Activated CD4-positive, alpha-beta T cell treated with anti-CD3 and anti-CD28 coated beads for 36 hours (primary cell): ENCODE data around the gene ZFAND3. TPM values are rescaled to one million over a fixed set of nuclear protein-coding genes. Genes with fewer than 3 reads are reported as not detected.

ENCODE experiments used
- ATAC-seq: fragments of 200-7000 bp; cut with Tn5 transposase; one replicate; pipeline ENCODE4 v1.10.0; 2021; ENCODE audit warnings: mild to moderate bottlenecking, moderate library complexity
- CTCF ChIA-PET: fragments of 350-600 bp; sonication (Branson Sonifier 250); formaldehyde crosslinking; loops from one replicate; lab custom pipeline; 2021; ENCODE audit warnings: antibody characterized with exemption; lab: Charles Lee
- POLR2A ChIA-PET: fragments of 350-600 bp; sonication (Branson Sonifier 250); formaldehyde crosslinking; loops from one replicate; lab custom pipeline; 2021; ENCODE audit warnings: antibody characterized with exemption, inconsistent platforms; lab: Charles Lee
- DNase-seq: peaks from one replicate; pipeline ENCODE4 v3.0.0-alpha.2; 2020
- H3K27ac Mint-ChIP-seq: one replicate; pipeline ENCODE4 v1.8.0; 2021; ENCODE audit warnings: mixed read lengths
- H3K27me3 Mint-ChIP-seq: one replicate; pipeline ENCODE4 v1.8.0; 2021; ENCODE audit warnings: mixed read lengths
- H3K36me3 Mint-ChIP-seq: one replicate; pipeline ENCODE4 v1.8.0; 2021; ENCODE audit warnings: low read depth, mixed read lengths
- H3K4me1 Mint-ChIP-seq: one replicate; pipeline ENCODE4 v1.8.0; 2021; ENCODE audit warnings: mixed read lengths
- H3K4me3 Mint-ChIP-seq: one replicate; pipeline ENCODE4 v1.8.0; 2021; ENCODE audit warnings: mild to moderate bottlenecking, moderate library complexity, mixed read lengths
- H3K9me3 Mint-ChIP-seq: one replicate; pipeline ENCODE4 v1.8.0; 2021; ENCODE audit warnings: low read depth, mixed read lengths
- intact Hi-C, 2 experiments: fragments of 100-400 bp; cut with DNase I in 1 of 2; cut with micrococcal nuclease in 1 of 2; formaldehyde crosslinking; loops; one replicate each; pipeline versions ENCODE4 v1.14.2 to v1.15.1; 2022 to 2024; cut with DNase I, micrococcal nuclease
- total RNA-seq, 2 experiments: library from RNA; stranded (reverse); gene quantifications; one replicate each; pipeline ENCODE4 v1.2.3, GENCODE V29; 2021

Gene ZFAND3
- total RNA-seq, 2 experiments from 2014 or later, result 34.5 to 47.8 TPM

DNA sequence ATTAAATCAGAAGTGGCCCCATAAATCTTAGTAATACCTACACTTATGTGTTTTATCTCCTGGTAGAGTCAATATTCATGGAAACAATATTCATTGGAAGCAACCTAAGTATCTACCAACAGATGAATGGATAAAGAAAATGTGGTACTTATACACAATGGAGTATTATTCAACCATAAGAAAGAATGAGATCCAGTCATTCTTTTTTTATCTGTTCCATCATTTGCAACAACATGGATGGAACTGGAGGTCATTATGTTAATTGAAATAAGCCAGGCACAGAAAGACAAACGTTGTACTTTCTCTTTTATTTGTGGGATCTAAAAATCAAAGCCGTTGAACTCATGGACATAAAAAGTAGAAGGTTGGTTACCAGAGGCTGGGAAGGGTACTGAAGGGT, 268.5 kb downstream of the ZFAND3 start:
- POLR2A ChIA-PET, result no interaction called here
- intact Hi-C loops, result no loop called here
- Mint-ChIP-seq H3K4me1 (no peaks in the 10 kb centered on the region), H3K27ac (no peak overlapping the region), H3K36me3 (peaks cover 41% of the 10 kb centered on the region), H3K27me3 (no peaks in the 10 kb centered on the region), H3K9me3 (no peaks in the 10 kb centered on the region), H3K4me3 (no peak overlapping the region)
- DNase-seq (no peak), ATAC-seq (no peak)
- CTCF ChIA-PET, result no interaction called here

GRCh38 chr6:38088829-38089228, 269.3 kb downstream of the ZFAND3 start:
- Mint-ChIP-seq H3K27ac (no peak overlapping the region), H3K9me3 (no peaks in the 10 kb centered on the region), H3K4me3 (no peak overlapping the region), H3K4me1 (no peaks in the 10 kb centered on the region), H3K27me3 (no peaks in the 10 kb centered on the region), H3K36me3 (peaks cover 35% of the 10 kb centered on the region)
- CTCF ChIA-PET, result interaction anchor here (0.5 to 0.9 kb wide), 2 partner anchors 28 to 62 kb away, joined by 3 read pairs; no protein-coding TSS in a partner anchor
- ATAC-seq, result no peak
- intact Hi-C loops, result no loop called here
- POLR2A ChIA-PET, result no interaction called here
- DNase-seq, result no peak

GRCh38 chr6:38091613-38092012, 272.1 kb downstream of the ZFAND3 start:
- Mint-ChIP-seq H3K4me3 (no peak overlapping the region), H3K36me3 (peaks cover 17% of the 10 kb centered on the region), H3K9me3 (no peaks in the 10 kb centered on the region), H3K4me1 (no peaks in the 10 kb centered on the region), H3K27ac (no peak overlapping the region), H3K27me3 (no peaks in the 10 kb centered on the region)
- ATAC-seq (no peak), DNase-seq (no peak)
- ChIA-PET POLR2A (interaction anchor here (0.7 kb wide), 1 partner anchor 279 kb away, joined by 4 read pairs; no protein-coding TSS in a partner anchor), CTCF (no interaction called here)
- intact Hi-C loops, result no loop called here

DNA sequence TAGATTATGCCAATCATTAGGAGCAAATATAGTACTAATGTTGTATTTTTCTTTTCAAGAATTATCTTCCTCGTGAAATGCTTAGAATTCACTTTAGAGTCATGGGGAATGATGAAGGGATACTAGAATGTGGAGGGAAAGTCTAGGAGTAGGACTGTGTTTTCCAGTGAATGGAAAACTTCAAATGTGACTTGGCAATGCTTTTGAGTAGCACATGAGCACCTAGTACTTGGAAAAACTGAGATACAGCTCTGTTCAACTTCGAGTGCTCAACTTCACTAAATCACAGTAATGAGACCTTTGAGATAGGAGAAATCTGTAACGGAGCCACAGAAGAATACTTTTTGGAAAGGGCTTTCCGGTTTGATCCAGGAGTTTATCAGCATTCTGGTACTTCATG, 272.9 kb downstream of the ZFAND3 start:
- DNase-seq, result no peak
- CTCF ChIA-PET, result no interaction called here
- Mint-ChIP-seq H3K4me1 (peaks cover under 1% of the 10 kb centered on the region), H3K4me3 (no peak overlapping the region), H3K9me3 (no peaks in the 10 kb centered on the region), H3K27ac (no peak overlapping the region), H3K27me3 (no peaks in the 10 kb centered on the region), H3K36me3 (peaks cover 10% of the 10 kb centered on the region)
- POLR2A ChIA-PET, result no interaction called here
- no peak for ATAC-seq
- intact Hi-C loops, result no loop called here

DNA sequence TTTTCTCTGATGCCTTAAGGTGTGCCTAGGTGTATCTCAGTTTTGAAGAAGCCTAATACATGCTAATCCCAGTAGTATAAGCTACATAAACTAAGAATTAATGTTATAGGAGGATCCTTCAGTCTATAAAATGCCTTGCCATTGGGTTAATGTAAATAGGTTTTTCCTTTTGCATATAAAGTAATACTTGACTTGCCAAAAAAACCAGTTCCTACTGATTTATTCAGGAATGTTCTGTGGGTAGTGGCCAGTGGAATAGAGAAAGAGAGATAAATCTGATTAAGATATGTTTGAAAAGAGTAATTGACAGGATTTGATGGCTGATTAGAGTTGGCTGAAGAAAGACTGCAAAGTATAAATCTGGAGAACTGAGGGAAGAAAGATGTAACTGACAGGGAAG, 273.4 kb downstream of the ZFAND3 start:
- Mint-ChIP-seq H3K4me1 (peaks cover 3% of the 10 kb centered on the region), H3K27me3 (no peaks in the 10 kb centered on the region), H3K27ac (no peak overlapping the region), H3K9me3 (no peaks in the 10 kb centered on the region), H3K36me3 (peaks cover 8% of the 10 kb centered on the region), H3K4me3 (no peak overlapping the region)
- intact Hi-C loops, result no loop called here
- ATAC-seq (no peak), DNase-seq (no peak)
- ChIA-PET POLR2A (no interaction called here), CTCF (interaction anchor here (0.7 kb wide), 1 partner anchor 18 kb away, joined by 3 read pairs; no protein-coding TSS in a partner anchor)

DNA sequence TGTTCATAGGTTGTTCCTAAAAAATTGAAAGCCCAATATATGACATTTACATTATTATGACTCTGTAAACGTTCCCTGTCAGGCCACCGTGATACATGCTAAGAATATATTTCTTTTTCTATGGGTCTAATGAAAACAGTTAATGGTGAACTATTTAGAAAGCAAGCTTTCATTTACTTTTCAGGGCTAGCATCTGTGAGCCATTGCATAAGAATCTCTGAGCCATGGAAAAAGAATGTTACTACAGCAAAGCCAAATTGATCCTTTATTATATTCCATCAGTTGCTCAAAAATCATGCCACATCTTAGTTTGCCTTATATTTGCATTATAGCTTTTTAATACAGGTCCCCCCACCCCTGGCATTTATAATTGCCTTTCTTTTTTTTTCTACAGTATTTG, 275.5 kb downstream of the ZFAND3 start:
- DNase-seq (no peak), ATAC-seq (no peak)
- Mint-ChIP-seq H3K27ac (no peak overlapping the region), H3K27me3 (no peaks in the 10 kb centered on the region), H3K4me1 (peaks cover 8% of the 10 kb centered on the region), H3K36me3 (peaks cover 2% of the 10 kb centered on the region), H3K9me3 (no peaks in the 10 kb centered on the region), H3K4me3 (no peak overlapping the region)
- ChIA-PET POLR2A (no interaction called here), CTCF (interaction anchor here (1.0 kb wide), 1 partner anchor 37 kb away, joined by 4 read pairs; no protein-coding TSS in a partner anchor)
- intact Hi-C loops, result no loop called here

GRCh38 chr6:38099221-38099620, 279.7 kb downstream of the ZFAND3 start:
- CTCF ChIA-PET, result interaction anchor here (1.1 to 1.4 kb wide), 2 partner anchors 13 to 20 kb away, joined by 3 to 4 read pairs; no protein-coding TSS in a partner anchor
- no peak for ATAC-seq

DNA sequence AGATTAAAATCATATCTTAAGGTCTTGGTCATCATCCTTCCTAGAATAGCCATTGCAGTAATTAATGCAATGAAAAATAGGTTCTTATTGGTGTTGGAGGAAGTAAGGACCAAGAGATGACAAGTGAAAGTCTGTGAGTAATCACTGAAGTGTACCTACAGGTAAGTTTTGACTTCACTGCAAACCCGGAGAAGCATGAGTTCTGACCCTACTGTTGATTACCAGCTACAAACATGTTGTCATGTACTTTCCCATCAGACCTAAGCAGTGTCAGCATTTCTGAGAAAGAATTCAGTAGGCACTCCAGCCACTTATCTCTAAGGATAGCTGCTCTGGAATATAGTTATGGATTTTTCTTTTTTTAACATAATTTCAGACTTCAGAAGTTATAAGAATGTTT, 280.9 kb downstream of the ZFAND3 start:
- no peak for DNase-seq
- ChIA-PET POLR2A (no interaction called here), CTCF (interaction anchor here (0.8 to 1.3 kb wide), 4 partner anchors 11 to 772 kb away, joined by 3 to 5 read pairs (median 4); no protein-coding TSS in a partner anchor)
- H3K27ac Mint-ChIP-seq, result no peak overlapping the region
- peaks cover 6% of the 10 kb centered on the region for H3K36me3 Mint-ChIP-seq
- peak; percentile 55 for ATAC-seq
- H3K27me3 Mint-ChIP-seq, result no peaks in the 10 kb centered on the region
- intact Hi-C loops, result no loop called here
- H3K4me1 Mint-ChIP-seq, result peaks cover 16% of the 10 kb centered on the region
- H3K4me3 Mint-ChIP-seq, result no peak overlapping the region
- H3K9me3 Mint-ChIP-seq, result no peaks in the 10 kb centered on the region

More at GRCh38 chr6:38099221-38099620, 279.7 kb downstream of the ZFAND3 start:
- H3K27ac Mint-ChIP-seq, result no peak overlapping the region
- H3K9me3 Mint-ChIP-seq, result no peaks in the 10 kb centered on the region
- peaks cover 7% of the 10 kb centered on the region for H3K36me3 Mint-ChIP-seq
- POLR2A ChIA-PET, result no interaction called here
- no peaks in the 10 kb centered on the region for H3K27me3 Mint-ChIP-seq
- H3K4me1 Mint-ChIP-seq, result peaks cover 16% of the 10 kb centered on the region
- intact Hi-C loops, result no loop called here
- DNase-seq, result no peak
- no peak overlapping the region for H3K4me3 Mint-ChIP-seq

- no peak for DNase-seq
- Mint-ChIP-seq H3K4me1 (peaks cover 12% of the 10 kb centered on the region), H3K9me3 (no peaks in the 10 kb centered on the region), H3K27ac (no peak overlapping the region), H3K4me3 (no peak overlapping the region), H3K27me3 (no peaks in the 10 kb centered on the region), H3K36me3 (peaks cover 21% of the 10 kb centered on the region)
- intact Hi-C loops, result no loop called here
- ATAC-seq, result no peak
- ChIA-PET CTCF (no interaction called here), POLR2A (no interaction called here)
Observed at GRCh38 chr6:38103921-38104320, 284.4 kb downstream of the ZFAND3 start.

GRCh38 chr6:38105066-38105465, 285.5 kb downstream of the ZFAND3 start:
- no peaks in the 10 kb centered on the region for H3K27me3 Mint-ChIP-seq
- no peak overlapping the region for H3K27ac Mint-ChIP-seq
- H3K36me3 Mint-ChIP-seq, result peaks cover 27% of the 10 kb centered on the region
- intact Hi-C loops, result no loop called here
- ATAC-seq, result no peak
- no peaks in the 10 kb centered on the region for H3K9me3 Mint-ChIP-seq
- no peak for DNase-seq
- H3K4me3 Mint-ChIP-seq, result no peak overlapping the region
- POLR2A ChIA-PET, result no interaction called here
- CTCF ChIA-PET, result no interaction called here
- H3K4me1 Mint-ChIP-seq, result peaks cover 17% of the 10 kb centered on the region

GRCh38 chr6:38107073-38107472, 287.5 kb downstream of the ZFAND3 start:
- intact Hi-C loops, result no loop called here
- Mint-ChIP-seq H3K27me3 (no peaks in the 10 kb centered on the region), H3K9me3 (no peaks in the 10 kb centered on the region), H3K36me3 (peaks cover 27% of the 10 kb centered on the region), H3K27ac (no peak overlapping the region), H3K4me3 (no peak overlapping the region), H3K4me1 (peaks cover 18% of the 10 kb centered on the region)
- POLR2A ChIA-PET, result no interaction called here
- DNase-seq (no peak), ATAC-seq (no peak)
- CTCF ChIA-PET, result no interaction called here

- DNase-seq, result peak; percentile 10
- peak; percentile 26 for ATAC-seq
- H3K36me3 Mint-ChIP-seq, result peaks cover 23% of the 10 kb centered on the region
- H3K4me1 Mint-ChIP-seq, result peaks cover 21% of the 10 kb centered on the region
- no peaks in the 10 kb centered on the region for H3K27me3 Mint-ChIP-seq
- CTCF ChIA-PET, result interaction anchor here (1.4 to 2.0 kb wide), 2 partner anchors 9 to 10 kb away, joined by 5 read pairs; no protein-coding TSS in a partner anchor
- POLR2A ChIA-PET, result interaction anchor here (0.7 kb wide), 1 partner anchor 44 kb away, joined by 4 read pairs; no protein-coding TSS in a partner anchor
- intact Hi-C loops, result no loop called here
- no peak overlapping the region for H3K4me3 Mint-ChIP-seq
- H3K9me3 Mint-ChIP-seq, result no peaks in the 10 kb centered on the region
- H3K27ac Mint-ChIP-seq, result no peak overlapping the region
Observed at GRCh38 chr6:38110481-38110971, 291.0 kb downstream of the ZFAND3 start.
